H9 (cell line): ENCODE measurements around the gene S100Z. TPM values are rescaled to one million over a fixed set of nuclear protein-coding genes. Genes with fewer than 3 reads are reported as not detected.
"Not testable (repeated sequence)": the region's sequence is repeated elsewhere in the genome, so short reads cannot be mapped to it uniquely, and the experiment has no call there.

Experiments used
- DNase-seq: peaks from one replicate; pipeline ENCODE4 v3.0.0-alpha.2; 2017
- H2AFZ ChIP-seq: one replicate; pipeline ENCODE4 v1.6.1; 2013; ENCODE audit warnings: mild to moderate bottlenecking, low read length, control low read depth, moderate library complexity
- H2AK5ac ChIP-seq: 2 replicates; pipeline ENCODE4 v1.6.1; 2013; ENCODE audit warnings: low read length, control low read depth, mixed read lengths; ENCODE audit not compliant: insufficient read length
- H2BK120ac ChIP-seq: one replicate; pipeline ENCODE4 v1.6.1; 2013; ENCODE audit warnings: low read depth, mild to moderate bottlenecking, low read length, control low read depth, inconsistent platforms; ENCODE audit not compliant: poor library complexity, severe bottlenecking
- H2BK12ac ChIP-seq: 2 replicates; pipeline ENCODE4 v1.6.1; 2013; ENCODE audit warnings: low read length, control low read depth, mixed read lengths, low read depth; ENCODE audit not compliant: insufficient read length
- H2BK15ac ChIP-seq: 2 replicates; pipeline ENCODE4 v1.6.1; 2013; ENCODE audit warnings: low read depth, low read length, control low read depth
- H2BK20ac ChIP-seq: one replicate; pipeline ENCODE4 v1.6.1; 2013; ENCODE audit warnings: low read depth, mild to moderate bottlenecking, low read length, control low read depth, inconsistent platforms; ENCODE audit not compliant: poor library complexity, severe bottlenecking
- H2BK5ac ChIP-seq: 2 replicates; pipeline ENCODE4 v1.6.1; 2013; ENCODE audit warnings: low read length, control low read depth, mixed read lengths; ENCODE audit not compliant: insufficient read length
- H3K14ac ChIP-seq: 2 replicates; pipeline ENCODE4 v1.6.1; 2013; ENCODE audit warnings: low read length, control low read depth; ENCODE audit not compliant: insufficient read depth
- H3K18ac ChIP-seq: 2 replicates; pipeline ENCODE4 v1.6.1; 2013; ENCODE audit warnings: low read depth, mild to moderate bottlenecking, mixed read lengths, low read length, control low read depth; ENCODE audit not compliant: insufficient read length
- H3K23ac ChIP-seq: 2 replicates; pipeline ENCODE4 v1.6.1; 2013; ENCODE audit warnings: low read length, control low read depth, mixed read lengths, low read depth; ENCODE audit not compliant: insufficient read length
- H3K23me2 ChIP-seq: 2 replicates; pipeline ENCODE4 v1.6.1; 2013; ENCODE audit warnings: low read depth, mild to moderate bottlenecking, mixed read lengths, low read length, control low read depth; ENCODE audit not compliant: insufficient read length, poor library complexity, severe bottlenecking
- H3K27ac ChIP-seq: 2 replicates; pipeline ENCODE4 v1.5.1; 2013; ENCODE audit warnings: low read length, control low read depth, mixed read lengths, low read depth; ENCODE audit not compliant: insufficient read length
- H3K27me3 ChIP-seq: 2 replicates; pipeline ENCODE4 v1.6.1; 2013; ENCODE audit warnings: low read length, control low read depth, inconsistent platforms; ENCODE audit not compliant: insufficient read depth
- H3K4ac ChIP-seq: 2 replicates; pipeline ENCODE4 v1.6.1; 2013; ENCODE audit warnings: low read depth, mild to moderate bottlenecking, control low read depth, inconsistent platforms, low read length, moderate library complexity
- H3K4me1 ChIP-seq: 2 replicates; pipeline ENCODE4 v1.6.1; 2013; ENCODE audit warnings: low read length, control low read depth, inconsistent platforms; ENCODE audit not compliant: insufficient read depth
- H3K4me2 ChIP-seq: 2 replicates; pipeline ENCODE4 v1.6.1; 2013; ENCODE audit warnings: low read length, control low read depth, mixed read lengths; ENCODE audit not compliant: insufficient read length, insufficient read depth
- H3K56ac ChIP-seq: 2 replicates; pipeline ENCODE4 v1.6.1; 2013; ENCODE audit warnings: low read depth, mild to moderate bottlenecking, mixed read lengths, low read length, control low read depth; ENCODE audit not compliant: insufficient read length
- H3K79me1 ChIP-seq: 2 replicates; pipeline ENCODE4 v1.6.1; 2013; ENCODE audit warnings: low read depth, mild to moderate bottlenecking, moderate library complexity, low read length, control low read depth, inconsistent platforms; ENCODE audit not compliant: insufficient read depth, poor library complexity, severe bottlenecking
- H3K79me2 ChIP-seq: 2 replicates; pipeline ENCODE4 v1.6.1; 2013; ENCODE audit warnings: low read length, control low read depth, inconsistent platforms; ENCODE audit not compliant: insufficient read depth
- H3K9ac ChIP-seq: 2 replicates; pipeline ENCODE4 v1.6.1; 2013; ENCODE audit warnings: low read length, control low read depth, mixed read lengths; ENCODE audit not compliant: insufficient read length; ENCODE audit errors: extremely low read depth
- H3K9me3 ChIP-seq: one replicate; pipeline ENCODE4 v1.6.1; 2013; ENCODE audit warnings: low read depth, low read length, inconsistent platforms; ENCODE audit not compliant: control insufficient read depth
- H3T11ph ChIP-seq: one replicate; pipeline ENCODE4 v1.6.1; 2013; ENCODE audit warnings: mild to moderate bottlenecking, low read length, control low read depth, inconsistent platforms
- H4K20me1 ChIP-seq: one replicate; pipeline ENCODE4 v1.6.1; 2013; ENCODE audit not compliant: control insufficient read depth, insufficient read length, insufficient read depth
- H4K5ac ChIP-seq: 2 replicates; pipeline ENCODE4 v1.6.1; 2013; ENCODE audit warnings: low read depth, mild to moderate bottlenecking, mixed read lengths, low read length, control low read depth; ENCODE audit not compliant: insufficient read length
- H4K8ac ChIP-seq: replicated peaks from 2 replicates; pipeline ENCODE4 v1.6.1; 2013; ENCODE audit warnings: low read length, control low read depth, mixed read lengths, low read depth; ENCODE audit not compliant: insufficient read length
- H4K91ac ChIP-seq: 2 replicates; pipeline ENCODE4 v1.6.1; 2013; ENCODE audit warnings: low read depth, mild to moderate bottlenecking, moderate library complexity, mixed read lengths, low read length, control low read depth; ENCODE audit not compliant: insufficient read length
- H3K27ac Mint-ChIP-seq, 3 experiments: 2 replicates in 2 of 3; 3 replicates in 1 of 3; pipeline ENCODE4 v1.8.0; 2020 to 2021; ENCODE audit warnings: mixed read lengths in 3 of 3, mild to moderate bottlenecking in 1 of 3, moderate library complexity in 1 of 3
- H3K27me3 Mint-ChIP-seq: 2 replicates; pipeline ENCODE4 v1.8.0; 2021; ENCODE audit warnings: low read depth, mild to moderate bottlenecking, moderate library complexity, mixed read lengths
- H3K36me3 Mint-ChIP-seq, 3 experiments: 2 replicates in 2 of 3; 3 replicates in 1 of 3; pipeline ENCODE4 v1.8.0; 2020 to 2021; ENCODE audit warnings: low read depth in 3 of 3, mixed read lengths in 3 of 3; ENCODE audit not compliant: insufficient read depth in 1 of 3
- H3K4me1 Mint-ChIP-seq, 2 experiments: 2 replicates each; pipeline ENCODE4 v1.8.0; 2020; ENCODE audit warnings: mixed read lengths in 2 of 2
- H3K4me3 Mint-ChIP-seq, 2 experiments: 2 replicates in 1 of 2; 3 replicates in 1 of 2; pipeline ENCODE4 v1.8.0; 2020 to 2021; ENCODE audit warnings: mild to moderate bottlenecking in 2 of 2, mixed read lengths in 2 of 2, moderate library complexity in 1 of 2
- H3K9me3 Mint-ChIP-seq, 2 experiments: 2 replicates in 1 of 2; 3 replicates in 1 of 2; pipeline ENCODE4 v1.8.0; 2020; ENCODE audit warnings: mild to moderate bottlenecking in 2 of 2, mixed read lengths in 2 of 2, moderate library complexity in 1 of 2
- WGBS: extraction: QIAGEN DNeasy Blood & Tissue Kit; methylation state at CpG from one replicate; pipeline ENCODE4 v1.1.7; 2013; ENCODE audit warnings: missing lambda C conversion rate, low lambda C conversion rate, mixed read lengths; ENCODE audit not compliant: insufficient read length; ENCODE audit errors: extremely low coverage; 5-methylcytosine and 5-hydroxymethylcytosine counted together
- total RNA-seq: library from RNA; stranded (reverse); gene quantifications from 2 replicates; pipeline ENCODE4 v1.2.1, GENCODE V29; 2021

Gene S100Z
- total RNA-seq, 1 experiment from 2014 or later = not detected

DNA sequence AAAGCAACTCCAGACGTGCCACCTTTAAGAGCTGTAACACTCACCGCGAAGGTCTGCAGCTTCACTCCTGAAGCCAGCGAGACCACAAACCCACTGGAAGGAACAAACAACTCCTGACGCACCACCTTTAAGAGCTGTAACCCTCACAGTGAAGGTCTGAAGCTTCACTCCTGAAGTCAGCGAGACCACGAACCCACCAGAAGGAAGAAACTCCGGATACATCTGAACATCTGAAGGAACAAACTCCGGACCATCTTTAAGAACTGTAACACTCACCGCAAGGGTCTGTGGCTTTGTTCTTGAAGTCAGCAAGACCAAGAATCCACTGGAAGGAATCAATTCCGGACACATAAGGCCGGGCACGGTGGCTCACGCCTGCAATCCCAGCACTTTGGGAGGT lies 64.9 kb downstream of the S100Z start:
- not testable (repeated sequence) for H2BK12ac ChIP-seq, H4K5ac ChIP-seq, DNase-seq, H2BK5ac ChIP-seq, H2BK20ac ChIP-seq, H3K56ac ChIP-seq, H3K27me3 ChIP-seq, H4K91ac ChIP-seq, H3K4me2 ChIP-seq, H3K18ac ChIP-seq, H3K4me1 ChIP-seq, H3K79me2 ChIP-seq, H3K27me3 Mint-ChIP-seq, H3K14ac ChIP-seq, H3K4ac ChIP-seq, H4K8ac ChIP-seq, H2AFZ ChIP-seq, H3K23me2 ChIP-seq, H3K9ac ChIP-seq, H3K36me3 Mint-ChIP-seq, H2AK5ac ChIP-seq, H3T11ph ChIP-seq, H4K20me1 ChIP-seq, H3K4me3 Mint-ChIP-seq, H2BK15ac ChIP-seq, H3K79me1 ChIP-seq, H3K9me3 ChIP-seq, H3K27ac Mint-ChIP-seq, H2BK120ac ChIP-seq, H3K27ac ChIP-seq, H3K23ac ChIP-seq, H3K4me1 Mint-ChIP-seq
- WGBS = no CpG with 5 or more reads among the region's 14 CpGs
- peaks cover 4 to 11% of the 10 kb centered on the region in 2 experiments for H3K9me3 Mint-ChIP-seq
